Activated CD8-positive, alpha-beta T cell treated with anti-CD3 and anti-CD28 coated beads, Interleukin-2, amount 10 ng/mL, durations not matched to agents 7 days and 5 days (primary cell): ENCODE data around the gene PDSS2. TPM values are rescaled to one million over a fixed set of nuclear protein-coding genes. Genes with fewer than 3 reads are reported as not detected.

Experiments used
- ATAC-seq: fragments of 150-1000 bp; cut with Tn5 transposase; one replicate; pipeline ENCODE4 v1.10.0; 2021; ENCODE audit warnings: moderate library complexity
- CTCF ChIA-PET: fragments of 350-600 bp; sonication (Branson Sonifier 250); formaldehyde crosslinking; loops from one replicate; lab custom pipeline; 2021; ENCODE audit warnings: antibody characterized with exemption; lab: Charles Lee
- POLR2A ChIA-PET: fragments of 350-600 bp; sonication (Branson Sonifier 250); formaldehyde crosslinking; loops from one replicate; lab custom pipeline; 2021; ENCODE audit warnings: antibody characterized with exemption; lab: Charles Lee
- DNase-seq: peaks from one replicate; pipeline ENCODE4 v3.0.0-alpha.2; 2020
- H3K27ac Mint-ChIP-seq: one replicate; pipeline ENCODE4 v1.8.0; 2021; ENCODE audit warnings: mild to moderate bottlenecking, mixed read lengths
- H3K27me3 Mint-ChIP-seq: one replicate; pipeline ENCODE4 v1.8.0; 2021; ENCODE audit warnings: low read depth, mixed read lengths
- H3K36me3 Mint-ChIP-seq: one replicate; pipeline ENCODE4 v1.8.0; 2021; ENCODE audit warnings: low read depth, mixed read lengths
- H3K4me1 Mint-ChIP-seq: one replicate; pipeline ENCODE4 v1.8.0; 2021; ENCODE audit warnings: low read depth, mixed read lengths
- H3K4me3 Mint-ChIP-seq: one replicate; pipeline ENCODE4 v1.8.0; 2021; ENCODE audit warnings: mild to moderate bottlenecking, mixed read lengths
- H3K9me3 Mint-ChIP-seq: one replicate; pipeline ENCODE4 v1.8.0; 2022; ENCODE audit warnings: mixed read lengths; ENCODE audit not compliant: insufficient read depth
- total RNA-seq, 2 experiments: library from RNA; stranded (reverse); gene quantifications; one replicate each; pipeline ENCODE4 v1.2.3, GENCODE V29; 2021

PDSS2 gene
- total RNA-seq, 2 experiments from 2014 or later, result 14.2 to 14.6 TPM

DNA sequence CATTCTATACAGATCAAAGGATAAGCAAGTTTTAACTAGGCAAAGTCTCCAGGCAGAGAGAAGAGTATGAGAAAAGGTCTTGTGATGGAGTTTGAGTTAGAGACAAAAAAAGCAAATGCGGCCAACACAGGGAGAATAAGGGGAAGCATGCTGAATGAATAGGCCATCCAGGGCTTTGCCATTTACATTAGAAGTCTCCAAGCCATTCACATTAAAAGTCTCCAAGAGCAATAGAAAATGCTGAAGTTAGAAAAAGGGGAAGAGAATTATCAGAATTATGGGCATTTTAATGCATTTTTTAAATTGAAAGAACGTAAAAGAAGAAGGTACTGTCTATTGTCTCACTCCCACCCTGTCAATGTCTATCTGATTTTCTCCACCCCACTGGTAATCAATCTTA lies 49.4 kb downstream of the PDSS2 start:
- no peak overlapping the region for H3K4me3 Mint-ChIP-seq
- ChIA-PET POLR2A (interaction anchor here (1.4 kb wide), 1 partner anchor 49 kb away, joined by 3 read pairs; the partner anchor contains the start of gene PDSS2), CTCF (interaction anchor here (1.6 kb wide), 1 partner anchor 11 kb away, joined by 3 read pairs; no protein-coding TSS in a partner anchor)
- H3K27me3 Mint-ChIP-seq, result no peaks in the 10 kb centered on the region
- ATAC-seq, result no peak
- DNase-seq, result no peak
- no peaks in the 10 kb centered on the region for H3K4me1 Mint-ChIP-seq
- peaks cover 4% of the 10 kb centered on the region for H3K9me3 Mint-ChIP-seq
- H3K36me3 Mint-ChIP-seq, result peaks cover 8% of the 10 kb centered on the region
- H3K27ac Mint-ChIP-seq, result no peak overlapping the region

DNA sequence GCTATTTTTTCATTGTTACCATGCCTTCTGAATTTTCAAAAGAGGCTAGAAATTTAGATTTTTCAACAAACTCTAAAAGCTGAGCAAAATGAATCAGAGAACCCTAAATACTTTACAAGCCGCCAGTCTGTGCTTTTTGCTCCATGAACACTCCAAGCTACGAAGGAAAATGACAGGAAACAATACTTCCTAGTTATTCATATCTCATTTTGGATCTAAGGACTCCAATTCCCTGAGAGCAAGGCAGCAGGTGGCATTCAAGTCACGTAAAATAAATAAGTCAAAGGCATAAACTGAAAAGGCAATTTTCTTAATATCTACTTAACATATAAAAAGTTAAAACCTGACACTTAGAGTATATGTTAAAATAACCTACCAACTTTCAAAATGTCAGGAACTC lies 50.6 kb downstream of the PDSS2 start:
- Mint-ChIP-seq H3K36me3 (peaks cover 20% of the 10 kb centered on the region), H3K4me3 (no peak overlapping the region), H3K9me3 (peaks cover 17% of the 10 kb centered on the region), H3K4me1 (no peaks in the 10 kb centered on the region), H3K27me3 (no peaks in the 10 kb centered on the region), H3K27ac (no peak overlapping the region)
- ChIA-PET POLR2A (interaction anchor here (1.4 kb wide), 1 partner anchor 50 kb away, joined by 3 read pairs; the partner anchor contains the start of gene PDSS2), CTCF (interaction anchor here (1.6 kb wide), 1 partner anchor 10 kb away, joined by 3 read pairs; no protein-coding TSS in a partner anchor)
- no peak for DNase-seq
- ATAC-seq, result no peak

DNA sequence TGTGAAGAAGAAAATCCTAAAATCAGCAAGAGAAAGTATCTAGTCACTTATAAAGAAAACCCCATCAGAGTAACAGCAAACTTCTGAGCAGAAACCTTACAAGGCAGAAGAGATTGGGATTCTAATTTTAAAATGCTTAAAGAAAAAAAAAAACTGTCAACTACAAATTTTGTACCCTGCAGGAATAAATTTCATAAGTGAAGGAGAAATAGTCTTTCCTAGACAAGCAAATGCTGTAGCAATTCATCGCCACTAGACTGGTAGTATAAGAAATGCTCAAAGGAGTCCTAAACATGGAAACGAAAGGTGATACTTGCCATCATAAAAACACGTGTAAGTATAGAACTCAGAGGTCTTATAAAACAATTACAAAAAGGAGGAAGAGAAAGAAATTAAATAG lies 54.4 kb downstream of the PDSS2 start:
- no peak overlapping the region for H3K27ac Mint-ChIP-seq
- POLR2A ChIA-PET, result no interaction called here
- peaks cover 48% of the 10 kb centered on the region for H3K36me3 Mint-ChIP-seq
- no peaks in the 10 kb centered on the region for H3K4me1 Mint-ChIP-seq
- no peak for ATAC-seq
- H3K9me3 Mint-ChIP-seq, result peaks cover 30% of the 10 kb centered on the region
- DNase-seq, result no peak
- no peak overlapping the region for H3K4me3 Mint-ChIP-seq
- no peaks in the 10 kb centered on the region for H3K27me3 Mint-ChIP-seq
- CTCF ChIA-PET, result no interaction called here

DNA sequence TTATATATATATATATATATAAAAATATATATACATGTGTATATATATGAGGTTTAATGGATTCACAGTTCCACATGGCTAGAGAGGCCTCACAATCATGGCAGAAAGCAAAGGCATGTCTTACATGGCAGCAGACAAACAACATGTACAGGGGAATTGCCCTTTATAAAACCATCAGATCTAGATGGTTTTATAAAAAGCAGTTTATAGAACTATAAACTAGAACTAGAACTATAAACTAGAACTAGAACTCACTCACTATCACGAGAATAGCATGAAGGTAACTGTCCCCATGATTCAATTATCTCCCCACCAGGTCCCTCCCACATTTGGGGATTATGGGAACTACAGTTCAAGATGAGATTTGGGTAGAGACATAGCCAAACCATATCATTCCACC lies 56.8 kb downstream of the PDSS2 start:
- H3K27ac Mint-ChIP-seq, result no peak overlapping the region
- H3K9me3 Mint-ChIP-seq, result peaks cover 43% of the 10 kb centered on the region
- POLR2A ChIA-PET, result no interaction called here
- H3K36me3 Mint-ChIP-seq, result peaks cover 61% of the 10 kb centered on the region
- DNase-seq, result no peak
- CTCF ChIA-PET, result no interaction called here
- no peaks in the 10 kb centered on the region for H3K27me3 Mint-ChIP-seq
- H3K4me3 Mint-ChIP-seq, result no peak overlapping the region
- no peaks in the 10 kb centered on the region for H3K4me1 Mint-ChIP-seq
- no peak for ATAC-seq

DNA sequence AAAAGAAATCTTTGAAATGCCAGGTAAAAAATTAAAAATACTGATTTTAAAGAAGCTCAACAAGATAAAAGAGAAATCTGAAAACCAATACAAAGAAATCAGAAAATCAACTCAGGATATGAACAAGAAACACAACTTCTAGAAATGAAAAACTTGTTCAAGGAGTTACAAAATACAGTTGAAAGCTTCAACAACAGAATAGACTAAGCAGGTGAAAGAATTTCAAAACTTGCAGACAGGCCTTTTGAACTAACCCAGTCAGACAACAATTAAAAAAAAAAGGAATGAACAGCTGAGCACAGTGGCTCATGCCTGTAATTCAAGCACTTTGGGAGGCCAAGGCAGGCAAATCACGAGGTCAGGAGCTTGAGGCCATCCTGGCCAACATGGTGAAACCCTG lies 57.8 kb downstream of the PDSS2 start:
- H3K9me3 Mint-ChIP-seq, result peaks cover 44% of the 10 kb centered on the region
- H3K27ac Mint-ChIP-seq, result no peak overlapping the region
- peaks cover 58% of the 10 kb centered on the region for H3K36me3 Mint-ChIP-seq
- ATAC-seq (no peak), DNase-seq (no peak)
- H3K27me3 Mint-ChIP-seq, result no peaks in the 10 kb centered on the region
- no peaks in the 10 kb centered on the region for H3K4me1 Mint-ChIP-seq
- no peak overlapping the region for H3K4me3 Mint-ChIP-seq
- CTCF ChIA-PET, result no interaction called here
- POLR2A ChIA-PET, result no interaction called here

DNA sequence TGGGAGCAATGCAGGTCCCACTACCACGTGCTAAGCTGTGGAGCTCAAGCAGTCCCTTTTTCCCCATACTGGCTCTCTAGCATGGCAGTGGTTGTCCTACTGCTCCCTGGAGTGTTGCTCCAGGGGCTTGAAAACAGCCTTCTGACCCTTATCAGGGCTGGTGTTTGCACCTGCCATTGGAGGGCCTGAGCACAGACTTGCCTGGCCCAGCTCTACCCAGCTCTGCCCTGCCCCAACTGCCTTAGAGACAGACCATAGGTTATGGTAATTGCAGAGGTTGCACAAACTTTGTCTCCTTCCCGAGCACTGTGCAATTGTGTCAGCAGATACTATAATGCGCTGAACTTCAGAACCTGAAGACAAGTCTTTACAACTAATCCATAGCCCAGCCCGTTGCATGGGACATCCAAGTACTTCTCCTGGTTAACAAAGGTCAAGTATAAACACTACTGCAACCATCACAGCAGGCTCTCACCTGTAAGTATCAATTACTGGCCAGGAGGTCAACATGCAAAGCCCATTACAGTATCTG lies 58.7 kb downstream of the PDSS2 start:
- ATAC-seq, result no peak
- H3K27me3 Mint-ChIP-seq, result no peaks in the 10 kb centered on the region
- H3K27ac Mint-ChIP-seq, result no peak overlapping the region
- no peak for DNase-seq
- H3K4me3 Mint-ChIP-seq, result no peak overlapping the region
- ChIA-PET POLR2A (no interaction called here), CTCF (no interaction called here)
- H3K9me3 Mint-ChIP-seq, result peaks cover 50% of the 10 kb centered on the region
- H3K4me1 Mint-ChIP-seq, result no peaks in the 10 kb centered on the region
- peaks cover 64% of the 10 kb centered on the region for H3K36me3 Mint-ChIP-seq

DNA sequence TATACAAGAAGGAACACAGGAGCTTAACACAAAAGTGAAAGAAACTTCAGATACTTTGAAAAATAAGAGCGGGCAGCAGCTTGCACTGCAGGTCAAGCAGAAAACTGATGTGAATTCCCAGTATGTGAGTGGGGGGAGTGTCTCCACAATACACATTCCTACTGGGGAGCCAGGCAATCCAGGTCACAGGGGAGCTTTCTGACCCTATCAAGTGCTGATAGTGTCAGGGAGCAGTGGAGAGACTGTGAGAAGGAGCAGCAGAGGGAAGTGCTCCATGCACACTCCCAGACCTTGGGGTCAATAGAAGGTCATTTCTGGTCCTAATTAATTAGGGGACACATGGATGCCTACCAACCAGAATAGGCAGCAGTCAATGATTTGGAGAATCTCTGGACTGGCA lies 59.4 kb downstream of the PDSS2 start:
- H3K4me3 Mint-ChIP-seq, result no peak overlapping the region
- no peak for ATAC-seq

DNA sequence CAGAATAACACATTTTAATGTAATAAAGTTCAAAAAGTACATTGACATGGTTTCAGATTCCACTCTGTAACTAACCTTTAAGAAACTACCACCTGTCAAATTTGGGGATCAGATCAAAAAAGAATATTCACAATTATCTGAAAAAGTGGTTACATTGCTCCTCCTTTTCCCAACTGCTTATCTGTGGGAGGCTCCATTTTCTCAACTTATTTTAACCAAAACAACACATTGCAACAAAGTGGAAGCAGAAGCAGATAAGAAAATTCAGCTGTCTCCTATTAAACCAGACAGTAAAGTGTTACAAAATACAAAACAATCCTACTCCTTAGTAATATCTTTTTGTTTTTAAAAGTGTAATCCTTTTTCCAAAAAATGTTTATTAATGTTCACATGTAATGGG lies 61.4 kb downstream of the PDSS2 start:
- CTCF ChIA-PET, result no interaction called here
- Mint-ChIP-seq H3K27ac (no peak overlapping the region), H3K4me1 (no peaks in the 10 kb centered on the region), H3K27me3 (no peaks in the 10 kb centered on the region), H3K36me3 (peaks cover 52% of the 10 kb centered on the region), H3K4me3 (no peak overlapping the region), H3K9me3 (peaks cover 44% of the 10 kb centered on the region)
- no peak for DNase-seq
- POLR2A ChIA-PET, result no interaction called here
- no peak for ATAC-seq

More for the DNA sequence above, 59.4 kb downstream of the PDSS2 start:
- Mint-ChIP-seq H3K27ac (no peak overlapping the region), H3K9me3 (peaks cover 51% of the 10 kb centered on the region), H3K27me3 (no peaks in the 10 kb centered on the region), H3K36me3 (peaks cover 63% of the 10 kb centered on the region), H3K4me1 (no peaks in the 10 kb centered on the region)
- POLR2A ChIA-PET, result no interaction called here
- CTCF ChIA-PET, result no interaction called here
- no peak for DNase-seq

DNA sequence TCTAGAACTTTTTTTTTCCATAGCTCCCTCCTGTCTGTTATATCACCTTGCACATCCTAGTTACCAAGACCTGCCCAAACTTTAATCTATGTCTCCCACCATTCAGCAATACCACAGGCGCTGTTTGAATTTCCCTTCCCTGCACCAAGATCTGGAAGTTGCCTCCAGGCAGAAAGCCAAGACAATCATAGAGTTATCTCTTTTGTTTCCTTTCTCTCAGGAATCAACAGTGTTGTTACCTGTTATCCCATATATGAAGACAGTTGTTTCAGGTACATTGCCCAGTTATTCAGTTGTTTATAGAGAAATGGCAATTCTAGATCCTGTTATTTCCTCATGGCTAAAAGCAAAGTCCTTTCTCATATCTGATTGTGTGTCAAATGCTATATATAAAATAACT lies 63.2 kb downstream of the PDSS2 start:
- CTCF ChIA-PET, result interaction anchor here (1.2 kb wide), 1 partner anchor 15 kb away, joined by 3 read pairs; no protein-coding TSS in a partner anchor
- Mint-ChIP-seq H3K4me1 (no peaks in the 10 kb centered on the region), H3K27ac (no peak overlapping the region), H3K27me3 (no peaks in the 10 kb centered on the region), H3K4me3 (no peak overlapping the region), H3K36me3 (peaks cover 44% of the 10 kb centered on the region), H3K9me3 (peaks cover 45% of the 10 kb centered on the region)
- POLR2A ChIA-PET, result no interaction called here
- ATAC-seq, result no peak
- DNase-seq, result no peak

DNA sequence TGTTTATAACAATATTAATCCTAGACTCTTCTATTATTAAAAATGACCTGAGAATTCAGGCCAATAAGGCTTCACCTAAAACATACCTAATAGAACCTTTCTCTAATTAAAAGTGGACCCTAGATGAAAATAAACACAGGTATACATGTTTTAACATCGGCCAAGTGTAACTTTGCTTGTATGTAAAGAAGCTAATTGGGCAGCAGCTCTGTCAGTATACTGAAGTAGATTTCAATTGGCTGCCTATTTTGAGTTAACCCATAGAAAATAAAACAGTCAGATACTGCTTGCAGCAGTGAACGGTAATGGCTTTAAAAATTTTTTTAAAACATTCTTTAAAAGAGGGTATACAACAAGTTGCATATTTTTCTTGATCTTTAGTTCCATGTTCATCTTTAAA lies 67.3 kb downstream of the PDSS2 start:
- DNase-seq (no peak), ATAC-seq (no peak)
- H3K27me3 Mint-ChIP-seq, result no peaks in the 10 kb centered on the region
- H3K27ac Mint-ChIP-seq, result no peak overlapping the region
- H3K36me3 Mint-ChIP-seq, result peaks cover 19% of the 10 kb centered on the region
- H3K4me1 Mint-ChIP-seq, result no peaks in the 10 kb centered on the region
- peaks cover 28% of the 10 kb centered on the region for H3K9me3 Mint-ChIP-seq
- no peak overlapping the region for H3K4me3 Mint-ChIP-seq
- ChIA-PET POLR2A (interaction anchor here (0.6 kb wide), 1 partner anchor 62 kb away, joined by 4 read pairs; no protein-coding TSS in a partner anchor), CTCF (no interaction called here)

DNA sequence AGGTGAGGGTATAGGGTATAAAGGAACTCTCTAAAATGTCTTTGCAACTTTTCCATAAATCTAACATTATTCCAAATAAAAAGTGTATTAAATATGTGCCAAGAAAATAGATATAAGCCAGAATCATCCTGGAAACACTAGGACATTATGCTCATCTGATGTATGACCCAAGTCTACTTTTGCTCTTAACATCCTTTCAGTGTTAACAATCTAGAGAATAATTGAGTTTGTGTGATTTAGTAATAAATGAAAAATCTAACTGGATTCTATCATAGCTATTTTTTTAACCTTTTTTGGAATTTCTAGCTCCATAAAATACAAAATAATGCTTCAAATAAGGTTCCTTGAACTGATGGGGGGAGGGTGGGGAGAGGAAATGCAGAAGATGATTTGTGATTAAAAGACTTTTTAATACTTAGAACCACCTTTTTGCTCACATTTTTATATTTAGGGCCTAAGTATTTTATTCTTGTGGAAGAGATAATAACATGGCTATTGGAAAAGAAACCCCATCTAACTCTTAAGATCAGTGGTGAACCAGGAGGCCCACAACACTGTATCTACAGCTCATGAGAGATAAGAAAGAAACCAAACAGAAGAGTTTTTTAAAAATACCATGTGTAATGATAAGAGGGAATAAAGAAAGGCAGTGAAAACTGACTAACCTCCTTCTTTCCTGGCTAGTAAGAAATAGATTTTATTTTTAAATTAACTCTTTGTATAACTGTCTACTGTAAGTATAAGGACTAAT lies 68.5 kb downstream of the PDSS2 start:
- no peak for DNase-seq
- H3K9me3 Mint-ChIP-seq, result peaks cover 23% of the 10 kb centered on the region
- H3K4me3 Mint-ChIP-seq, result no peak overlapping the region
- H3K27ac Mint-ChIP-seq, result no peak overlapping the region
- ChIA-PET POLR2A (no interaction called here), CTCF (interaction anchor here (0.6 kb wide), 1 partner anchor 973 kb away, joined by 3 read pairs; no protein-coding TSS in a partner anchor)
- no peaks in the 10 kb centered on the region for H3K27me3 Mint-ChIP-seq
- ATAC-seq, result no peak
- H3K36me3 Mint-ChIP-seq, result peaks cover 16% of the 10 kb centered on the region
- H3K4me1 Mint-ChIP-seq, result no peaks in the 10 kb centered on the region

DNA sequence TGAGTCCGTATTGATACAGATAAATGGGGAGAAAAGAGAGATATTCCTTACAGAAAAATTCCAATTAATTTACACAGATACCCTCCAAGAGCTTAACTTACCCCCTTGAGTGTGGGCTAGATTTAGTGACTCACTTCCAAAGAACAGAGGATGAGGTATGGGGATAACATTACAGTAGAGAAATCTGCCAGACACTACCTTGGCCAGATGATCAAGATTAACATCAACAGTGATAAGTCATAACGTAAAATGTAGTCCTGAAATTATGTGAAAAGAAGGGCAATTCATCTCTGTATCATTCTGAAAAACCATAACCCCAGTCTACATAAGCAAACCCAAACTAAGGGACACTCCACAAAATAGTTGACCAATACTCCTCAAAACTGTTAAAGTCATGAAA lies 69.3 kb downstream of the PDSS2 start:
- peaks cover 17% of the 10 kb centered on the region for H3K9me3 Mint-ChIP-seq
- no peak overlapping the region for H3K4me3 Mint-ChIP-seq
- peaks cover 12% of the 10 kb centered on the region for H3K36me3 Mint-ChIP-seq
- CTCF ChIA-PET, result no interaction called here
- no peaks in the 10 kb centered on the region for H3K4me1 Mint-ChIP-seq
- H3K27ac Mint-ChIP-seq, result no peak overlapping the region
- ATAC-seq, result no peak
- no peaks in the 10 kb centered on the region for H3K27me3 Mint-ChIP-seq
- no peak for DNase-seq
- POLR2A ChIA-PET, result no interaction called here
